DMS 273 treated with DMSO at 0.1 percent for 48 hours (cell line): ENCODE results near the gene UBE2D1.

ENCODE experiments used
- DNase-seq: peaks from one replicate; lab custom pipeline; 2025; lab: John Stamatoyannopoulos, UW

Gene UBE2D1

GRCh38 chr10:58341422-58341821, 6.6 kb downstream of the UBE2D1 start:
- no peak for DNase-seq

- DNase-seq: no peak
These were observed 7.1 kb downstream of the UBE2D1 start for GRCh38 chr10:58341947-58342346.

- no peak for DNase-seq
These were observed 13.2 kb downstream of the UBE2D1 start for GRCh38 chr10:58347967-58348366.

- DNase-seq: no peak
These were observed 13.8 kb downstream of the UBE2D1 start for GRCh38 chr10:58348571-58349033.

GRCh38 chr10:58350023-58350422, 15.2 kb downstream of the UBE2D1 start:
- no peak for DNase-seq

- DNase-seq: no peak
These were observed 16.0 kb downstream of the UBE2D1 start for GRCh38 chr10:58350619-58351323.

- no peak for DNase-seq
These were observed 17.1 kb downstream of the UBE2D1 start for GRCh38 chr10:58351616-58352578.

- no peak for DNase-seq
These were observed 18.3 kb downstream of the UBE2D1 start for GRCh38 chr10:58352956-58353610.

- DNase-seq: no peak
These were observed 21.9 kb downstream of the UBE2D1 start for GRCh38 chr10:58356756-58357155.

GRCh38 chr10:58358314-58358933, 23.6 kb downstream of the UBE2D1 start:
- DNase-seq: no peak

GRCh38 chr10:58358947-58359346, 24.1 kb downstream of the UBE2D1 start:
- DNase-seq: no peak

GRCh38 chr10:58359541-58359940, 24.7 kb downstream of the UBE2D1 start:
- no peak for DNase-seq

GRCh38 chr10:58360412-58361004, 25.7 kb downstream of the UBE2D1 start:
- no peak for DNase-seq

- DNase-seq: no peak
These were observed 26.5 kb downstream of the UBE2D1 start for GRCh38 chr10:58361353-58361752.

- DNase-seq: no peak
These were observed 27.4 kb downstream of the UBE2D1 start for GRCh38 chr10:58362027-58362789.

- DNase-seq: no peak
These were observed 32.3 kb downstream of the UBE2D1 start for GRCh38 chr10:58367069-58367468.

GRCh38 chr10:58371473-58371872, 36.7 kb downstream of the UBE2D1 start:
- no peak for DNase-seq

GRCh38 chr10:58372607-58373441, 38.0 kb downstream of the UBE2D1 start:
- DNase-seq: no peak

- DNase-seq: no peak
These were observed 38.6 kb downstream of the UBE2D1 start for GRCh38 chr10:58373442-58373827.

GRCh38 chr10:58382489-58382995, 47.7 kb downstream of the UBE2D1 start:
- no peak for DNase-seq
